ENCODE measurements around the gene MAP4K5. TPM values are rescaled to one million over a fixed set of nuclear protein-coding genes. Genes with fewer than 3 reads are reported as not detected.
"Not testable (repeated sequence)": the region's sequence is repeated elsewhere in the genome, so short reads cannot be mapped to it uniquely, and the experiment has no call there.

Gene MAP4K5
- polyA plus RNA-seq, 2 of the 4 experiments (the other 2 are of a cell fraction), result 18.7 to 30.8 TPM

- Histone ChIP-seq H3K4me3 (no peak overlapping the region), H3K4me2 (no peak overlapping the region), H3K9me3 (no peaks in the 10 kb centered on the region), H3K4me1 (no peaks in the 10 kb centered on the region), H3K27ac (no peak overlapping the region)
- WGBS (ENCODE audit: missing lambda C conversion rate), result 92% methylated on average over 7 of the region's 7 CpGs
- no peak for DNase-seq (ENCODE audit: low read depth in 1 of 2, low spot score in 1 of 2)
- TF ChIP-seq JUNB (IDR thresholded peaks at IDR 0.05) (no peak), KDM1A (IDR thresholded peaks at IDR 0.05; ENCODE audit: low read depth) (no peak), MAZ (IDR thresholded peaks at IDR 0.05; ENCODE audit: borderline replicate concordance, low read depth, low read length) (no peak), ATOH8 (CRISPR knock-in tag; IDR thresholded peaks at IDR 0.05; ENCODE audit: low read depth) (no peak), ZFP36 (IDR thresholded peaks at IDR 0.05; ENCODE audit: borderline replicate concordance, partially characterized antibody) (no peak), SREBF2 (IDR thresholded peaks at IDR 0.05) (no peak), KDM5A (IDR thresholded peaks at IDR 0.05) (no peak), EHF (CRISPR knock-in tag; IDR thresholded peaks at IDR 0.05) (no peak), HEYL (CRISPR knock-in tag; IDR thresholded peaks at IDR 0.05) (no peak), HOXA7 (CRISPR knock-in tag; IDR thresholded peaks at IDR 0.05) (no peak), NPAS2 (CRISPR knock-in tag; IDR thresholded peaks at IDR 0.05; ENCODE audit: borderline replicate concordance) (no peak), FOXS1 (CRISPR knock-in tag; IDR thresholded peaks at IDR 0.05) (no peak)
- no peak for ATAC-seq
- no peak for FAIRE-seq
- ChIA-PET POLR2A (interaction anchor here (0.7 kb wide), 1 partner anchor 571 kb away, joined by 4 read pairs; no protein-coding TSS in a partner anchor), CTCF (no interaction called here)
These were observed 22.2 kb downstream of the MAP4K5 start for GRCh38 chr14:50510157-50510556.

DNA sequence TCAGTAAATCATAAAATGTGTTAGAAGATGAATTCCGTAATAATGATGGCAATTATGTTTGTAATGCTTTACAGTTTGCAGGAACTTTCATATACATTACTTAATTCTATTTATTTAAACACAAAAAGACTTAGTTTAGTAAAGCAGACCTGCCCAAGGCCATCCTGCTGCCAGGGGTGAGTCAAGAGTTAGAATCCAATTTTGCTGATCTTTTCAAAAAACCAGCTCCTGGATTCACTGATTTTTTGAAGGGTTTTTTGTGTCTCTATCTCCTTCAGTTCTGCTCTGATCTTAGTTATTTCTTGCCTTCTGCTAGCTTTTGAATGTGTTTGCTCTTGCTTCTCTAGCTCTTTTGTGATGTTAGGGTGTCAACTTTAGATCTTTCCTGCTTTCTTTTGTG, 25.3 kb downstream of the MAP4K5 start:
- 94% methylated on average over 1 of the region's 1 CpG for WGBS (ENCODE audit: missing lambda C conversion rate)
- POLR2A ChIA-PET, result not testable (repeated sequence)

DNA sequence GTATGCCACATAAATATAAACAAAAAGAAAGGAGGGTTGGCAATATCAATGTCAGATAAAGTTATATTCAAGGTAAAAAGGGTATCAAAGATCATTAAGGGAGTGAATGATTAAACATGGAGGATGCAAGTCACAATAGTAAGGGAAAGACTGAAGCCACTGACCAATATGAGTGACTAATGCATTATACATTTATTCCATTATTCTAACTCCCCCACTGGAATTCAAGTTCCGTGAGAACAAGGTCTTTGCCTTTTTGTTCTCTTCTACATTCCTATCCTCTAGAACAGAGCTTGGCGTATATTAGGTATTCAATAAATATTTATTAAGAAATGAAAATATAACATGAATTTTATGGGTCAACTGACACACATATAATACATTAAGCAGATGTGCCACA, 30.7 kb downstream of the MAP4K5 start:
- DNase-seq (ENCODE audit: low read depth in 1 of 2, low spot score in 1 of 2) (peak; percentile 8 to 19), ATAC-seq (no peak), FAIRE-seq (no peak)
- no peak overlapping the region for H3K27ac ChIP-seq
- H3K4me3 ChIP-seq, result no peak overlapping the region
- CTCF ChIA-PET, result no interaction called here
- no peaks in the 10 kb centered on the region for H3K9me3 ChIP-seq
- H3K4me1 ChIP-seq, result peaks cover 6% of the 10 kb centered on the region; the same call in 1 of the 3 replicates
- TF ChIP-seq FOSB (CRISPR knock-in tag; IDR thresholded peaks at IDR 0.05), result no peak
- no peak for TF ChIP-seq MAX (IDR thresholded peaks at IDR 0.05)
- TF ChIP-seq E2F6 (IDR thresholded peaks at IDR 0.05; ENCODE audit: borderline replicate concordance, low read depth), result no peak
- no peak for TF ChIP-seq FOSL2 (IDR thresholded peaks at IDR 0.05)
- TF ChIP-seq FOSL2 (CRISPR knock-in tag; IDR thresholded peaks at IDR 0.05), result peak; percentile 38
- POLR2A ChIA-PET, result no interaction called here
- no peak overlapping the region for H3K4me2 ChIP-seq
- WGBS (ENCODE audit: missing lambda C conversion rate), result 65% methylated on average over 2 of the region's 2 CpGs

More for the DNA sequence above, 25.3 kb downstream of the MAP4K5 start:
- H3K4me2 ChIP-seq; FAIRE-seq; ATAC-seq; H3K27ac ChIP-seq; H3K4me3 ChIP-seq; DNase-seq (ENCODE audit: low read depth in 1 of 2, low spot score in 1 of 2); H3K9me3 ChIP-seq; H3K4me1 ChIP-seq; CTCF ChIA-PET: not testable (repeated sequence)
- TF ChIP-seq MAFK (IDR thresholded peaks at IDR 0.05; ENCODE audit: partially characterized antibody), result peak; percentile 73

DNA sequence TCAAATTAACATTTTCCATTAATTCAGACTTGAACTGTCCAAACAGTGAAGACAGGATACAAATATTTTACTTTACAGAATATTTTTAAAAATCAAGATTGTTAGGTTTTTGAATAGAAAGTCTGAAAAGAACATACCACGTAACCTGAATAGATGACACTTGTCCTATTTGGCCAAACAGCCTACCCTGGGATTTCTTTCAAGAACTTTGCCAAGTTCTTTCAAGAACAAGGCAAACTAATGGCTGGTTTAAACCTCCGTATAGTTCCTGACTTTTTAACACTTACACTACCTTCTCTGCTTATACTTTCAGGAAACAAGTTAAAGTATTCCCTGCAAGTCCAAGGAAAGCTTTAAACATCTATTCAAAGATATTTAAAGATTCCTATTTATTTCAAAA, 35.0 kb downstream of the MAP4K5 start:
- no peak for DNase-seq (ENCODE audit: low read depth in 1 of 2, low spot score in 1 of 2)
- TF ChIP-seq CHD4 (IDR thresholded peaks at IDR 0.05; ENCODE audit: borderline replicate concordance), result no peak
- TF ChIP-seq RNF2 (IDR thresholded peaks at IDR 0.05; ENCODE audit: borderline replicate concordance, low read depth), result no peak
- TF ChIP-seq, protein P1, sequence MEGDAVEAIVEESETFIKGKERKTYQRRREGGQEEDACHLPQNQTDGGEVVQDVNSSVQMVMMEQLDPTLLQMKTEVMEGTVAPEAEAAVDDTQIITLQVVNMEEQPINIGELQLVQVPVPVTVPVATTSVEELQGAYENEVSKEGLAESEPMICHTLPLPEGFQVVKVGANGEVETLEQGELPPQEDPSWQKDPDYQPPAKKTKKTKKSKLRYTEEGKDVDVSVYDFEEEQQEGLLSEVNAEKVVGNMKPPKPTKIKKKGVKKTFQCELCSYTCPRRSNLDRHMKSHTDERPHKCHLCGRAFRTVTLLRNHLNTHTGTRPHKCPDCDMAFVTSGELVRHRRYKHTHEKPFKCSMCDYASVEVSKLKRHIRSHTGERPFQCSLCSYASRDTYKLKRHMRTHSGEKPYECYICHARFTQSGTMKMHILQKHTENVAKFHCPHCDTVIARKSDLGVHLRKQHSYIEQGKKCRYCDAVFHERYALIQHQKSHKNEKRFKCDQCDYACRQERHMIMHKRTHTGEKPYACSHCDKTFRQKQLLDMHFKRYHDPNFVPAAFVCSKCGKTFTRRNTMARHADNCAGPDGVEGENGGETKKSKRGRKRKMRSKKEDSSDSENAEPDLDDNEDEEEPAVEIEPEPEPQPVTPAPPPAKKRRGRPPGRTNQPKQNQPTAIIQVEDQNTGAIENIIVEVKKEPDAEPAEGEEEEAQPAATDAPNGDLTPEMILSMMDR (IDR thresholded peaks at IDR 0.05), result no peak
- no peak for TF ChIP-seq EP300 (IDR thresholded peaks at IDR 0.05)
- TF ChIP-seq FOSL2 (IDR thresholded peaks at IDR 0.05), result no peak
- TF ChIP-seq FOSL2 (CRISPR knock-in tag; IDR thresholded peaks at IDR 0.05), result no peak
- TF ChIP-seq SREBF2 (IDR thresholded peaks at IDR 0.05), result no peak
- TF ChIP-seq JUN (IDR thresholded peaks at IDR 0.05), result no peak
- no peak for TF ChIP-seq MYC (IDR thresholded peaks at IDR 0.05; ENCODE audit: borderline replicate concordance, low read length)
- no peak for TF ChIP-seq HOXA7 (CRISPR knock-in tag; IDR thresholded peaks at IDR 0.05)
- no peak for ATAC-seq
- Histone ChIP-seq H3K4me1 (peaks cover 6% of the 10 kb centered on the region; the same call in 1 of the 3 replicates), H3K4me3 (no peak overlapping the region), H3K4me2 (no peak overlapping the region), H3K27ac (no peak overlapping the region), H3K9me3 (no peaks in the 10 kb centered on the region)
- POLR2A ChIA-PET, result no interaction called here
- FAIRE-seq, result no peak
- WGBS (ENCODE audit: missing lambda C conversion rate), result 87% methylated on average over 2 of the region's 2 CpGs
- CTCF ChIA-PET, result no interaction called here

Data from A549 (cell line).